Fibroblast of pulmonary artery (primary cell): Measurements from ENCODE around the gene SRPK2.
A peak's percentile ranks its signal among the peaks of the same experiment; 100 is the strongest.
"Not testable (repeated sequence)": the region's sequence is repeated elsewhere in the genome, so short reads cannot be mapped to it uniquely, and the experiment has no call there.

Source experiments
- DNase-seq: peaks from one replicate; pipeline ENCODE4 v3.0.0-alpha.2; 2010; ENCODE audit warnings: low read depth
- H3K4me3 ChIP-seq: replicated peaks from 2 replicates; pipeline ENCODE4 v1.5.1; 2011; ENCODE audit warnings: low read depth, mild to moderate bottlenecking, control low read depth, low read length, moderate library complexity
- CTCF ChIP-seq: IDR thresholded peaks from 2 replicates; pipeline ENCODE4 v1.5.1; 2011; ENCODE audit warnings: mild to moderate bottlenecking, control low read depth, low read length, inconsistent platforms; ENCODE audit errors: missing control alignments

The SRPK2 gene

GRCh38 chr7:105388356-105389087 is at the start of gene SRPK2:
SRPK2 (minus strand) TSS chr7:105388921.
- no peak for TF ChIP-seq CTCF
- DNase-seq: peak; percentile 52
- H3K4me3 ChIP-seq: peak within 1 kb of the TSS; percentile 63

DNA sequence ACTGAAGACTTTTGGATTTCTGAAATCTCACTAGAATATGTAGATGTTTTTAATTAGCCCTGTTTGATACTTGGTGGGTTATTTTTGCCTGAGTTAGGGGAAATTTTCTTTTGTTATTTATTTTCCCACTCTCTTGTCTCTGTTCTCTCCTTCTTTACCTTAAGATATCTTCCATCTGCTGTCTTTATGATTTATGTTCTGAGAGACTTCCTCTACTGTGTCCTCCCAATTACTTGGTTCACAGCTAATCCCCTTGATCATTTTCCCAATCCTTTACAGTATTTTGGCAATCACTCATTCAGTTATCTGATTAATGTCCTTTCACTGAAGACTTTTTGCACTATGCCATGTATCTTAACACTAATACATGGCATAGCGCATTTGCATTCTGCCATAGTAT is 49.5 kb upstream of the SRPK2 start:
- no peak overlapping the region for H3K4me3 ChIP-seq
- no peak for DNase-seq

DNA sequence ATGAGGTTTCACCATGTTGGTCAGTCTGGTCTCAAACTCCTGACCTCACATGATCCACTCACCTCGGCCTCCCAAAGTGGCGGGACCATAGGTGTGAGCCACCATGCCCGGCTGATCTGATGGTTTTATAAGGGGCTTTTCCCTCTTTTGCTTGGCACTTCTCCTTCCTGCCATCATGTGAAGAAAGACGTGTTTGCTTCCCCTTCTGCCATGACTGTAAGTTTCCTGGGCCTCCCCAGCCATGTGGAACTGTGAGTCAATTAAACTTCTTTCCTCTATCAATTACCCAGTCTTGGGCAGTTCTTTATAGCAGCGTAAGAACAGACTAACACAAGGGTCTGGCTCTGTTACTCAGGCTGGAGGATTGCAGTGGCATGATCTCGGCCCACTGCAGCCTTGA is 48.6 kb upstream of the SRPK2 start:
- not testable (repeated sequence) for H3K4me3 ChIP-seq, DNase-seq

More for the DNA sequence above, 49.5 kb upstream of the SRPK2 start:
- TF ChIP-seq CTCF: no peak

GRCh38 chr7:105429746-105430612 is 41.3 kb upstream of the SRPK2 start:
- H3K4me3 ChIP-seq: no peak overlapping the region
- peak; percentile 62 for TF ChIP-seq CTCF
- DNase-seq: peak; percentile 69

DNA sequence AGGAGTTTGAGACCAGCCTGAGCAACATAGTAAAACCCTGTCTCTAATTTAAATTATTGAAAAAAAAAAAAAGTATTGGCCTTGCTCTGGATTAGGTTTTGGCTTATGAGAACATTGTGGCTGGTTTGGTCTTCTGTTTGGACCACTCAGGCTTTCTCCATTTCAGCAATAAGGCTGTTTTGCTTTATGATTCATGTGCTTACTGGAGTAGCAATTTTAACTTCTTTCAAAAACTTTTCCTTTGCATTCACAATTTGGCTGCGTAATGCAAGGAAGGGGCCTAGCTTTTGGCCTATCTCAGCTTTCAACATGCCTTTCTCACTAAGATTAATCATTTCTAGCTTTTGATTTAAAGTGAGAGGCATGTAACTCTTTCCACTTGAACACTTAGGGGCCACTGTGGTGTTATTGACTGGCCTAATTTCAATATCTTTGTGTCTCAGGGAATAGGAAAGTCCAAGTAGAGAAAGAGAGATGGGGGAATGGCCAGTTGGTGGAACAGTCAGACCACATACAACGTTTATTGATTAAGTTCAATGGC is 38.0 kb upstream of the SRPK2 start:
- no peak for DNase-seq
- TF ChIP-seq CTCF: no peak
- H3K4me3 ChIP-seq: no peak overlapping the region

- no peak for DNase-seq
- no peak for TF ChIP-seq CTCF
- no peak overlapping the region for H3K4me3 ChIP-seq
Measured at GRCh38 chr7:105423987-105424386, 35.3 kb upstream of the SRPK2 start.

DNA sequence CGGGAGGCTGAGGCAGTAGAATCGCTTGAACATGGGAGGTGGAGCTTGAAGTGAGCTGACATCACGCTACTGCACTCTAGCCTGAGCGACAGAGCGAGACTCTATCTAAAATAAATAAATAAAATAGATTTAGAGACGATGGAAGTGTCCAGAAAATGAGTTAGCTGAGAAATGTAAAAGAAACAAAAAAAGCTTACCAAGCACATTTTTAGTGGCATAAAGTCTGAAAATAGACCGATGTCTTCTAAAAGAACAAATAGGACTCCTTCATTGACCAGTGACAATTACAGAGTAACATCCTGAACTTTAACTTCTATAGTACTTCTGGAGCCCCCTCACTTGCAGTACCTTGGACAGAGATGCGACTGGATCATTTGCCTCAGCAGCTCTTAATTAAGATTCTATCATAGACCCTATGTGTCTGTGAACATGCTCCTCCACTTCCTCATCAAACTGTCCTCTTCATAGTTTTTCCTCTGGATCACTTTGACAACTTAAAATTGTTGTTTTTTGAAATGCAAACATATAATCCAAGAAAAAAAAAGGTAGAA is 25.2 kb upstream of the SRPK2 start:
- no peak overlapping the region for H3K4me3 ChIP-seq
- DNase-seq: no peak
- no peak for TF ChIP-seq CTCF

GRCh38 chr7:105410774-105411173 is 22.1 kb upstream of the SRPK2 start:
- DNase-seq, H3K4me3 ChIP-seq: not testable (repeated sequence)

- DNase-seq, H3K4me3 ChIP-seq: not testable (repeated sequence)
Measured at GRCh38 chr7:105409775-105410174, 21.1 kb upstream of the SRPK2 start.
